GM23338 (cell line): ENCODE data around the gene RPL3. TPM values are rescaled to one million over a fixed set of nuclear protein-coding genes. Genes with fewer than 3 reads are reported as not detected.
A peak's percentile ranks its signal among the peaks of the same experiment; 100 is the strongest.

Experiments
- ATAC-seq: fragments of 200-7000 bp; cut with Tn5 transposase; 3 replicates; pipeline ENCODE4 v1.9.1; 2020
- DNase-seq: peaks from one replicate; pipeline ENCODE4 v3.0.0-alpha.2; 2015; ENCODE audit warnings: low spot score
- H2AFZ ChIP-seq: fragments of 200-600 bp; sonication (generic); 2 replicates; pipeline ENCODE4 v1.8.0; 2016; ENCODE audit warnings: antibody characterized with exemption, mild to moderate bottlenecking, moderate library complexity
- H3F3A ChIP-seq: fragments of 200-600 bp; sonication (generic); replicated peaks from 2 replicates; pipeline ENCODE4 v1.8.0; 2017; ENCODE audit warnings: antibody characterized with exemption, mixed run types, low read depth
- H3K27ac ChIP-seq: fragments of 200-600 bp; sonication (generic); 2 replicates; pipeline ENCODE4 v1.6.1; 2016; ENCODE audit warnings: low read depth
- H3K27me3 ChIP-seq: fragments of 200-600 bp; sonication (generic); 2 replicates; pipeline ENCODE4 v1.8.0; 2016; ENCODE audit warnings: mild to moderate bottlenecking, mixed run types, moderate library complexity; ENCODE audit not compliant: insufficient read depth
- H3K36me3 ChIP-seq: fragments of 200-600 bp; sonication (generic); 2 replicates; pipeline ENCODE4 v1.8.0; 2016; ENCODE audit warnings: mild to moderate bottlenecking; ENCODE audit not compliant: insufficient read depth
- H3K4me1 ChIP-seq: fragments of 200-600 bp; sonication (generic); 2 replicates; pipeline ENCODE4 v1.8.0; 2016; ENCODE audit warnings: mild to moderate bottlenecking, moderate library complexity; ENCODE audit not compliant: insufficient read depth
- H3K4me2 ChIP-seq: fragments of 200-600 bp; sonication (generic); 2 replicates; pipeline ENCODE4 v1.7.1; 2017; ENCODE audit warnings: mixed run types
- H3K4me3 ChIP-seq: fragments of 200-600 bp; sonication (generic); 2 replicates; pipeline ENCODE4 v1.6.1; 2016; ENCODE audit warnings: mixed run types
- H3K79me2 ChIP-seq: fragments of 200-600 bp; sonication (generic); replicated peaks from 2 replicates; pipeline ENCODE4 v1.8.0; 2017; ENCODE audit warnings: mild to moderate bottlenecking; ENCODE audit not compliant: insufficient read depth
- H3K9me2 ChIP-seq: fragments of 200-600 bp; sonication (generic); 2 replicates; pipeline ENCODE4 v1.8.0; 2017; ENCODE audit not compliant: insufficient read depth
- H4K20me1 ChIP-seq: fragments of 200-600 bp; sonication (generic); replicated peaks from 2 replicates; pipeline ENCODE4 v1.8.0; 2017; ENCODE audit warnings: mild to moderate bottlenecking; ENCODE audit not compliant: insufficient read depth
- H3K27ac Mint-ChIP-seq: 2 replicates; pipeline ENCODE4 v1.8.0; 2020; ENCODE audit warnings: inconsistent platforms, mild to moderate bottlenecking, moderate library complexity, mixed read lengths
- H3K27me3 Mint-ChIP-seq: 3 replicates; pipeline ENCODE4 v1.8.0; 2022; ENCODE audit warnings: low read depth, mild to moderate bottlenecking, moderate library complexity, mixed read lengths, inconsistent platforms; ENCODE audit not compliant: insufficient read depth, poor library complexity
- H3K36me3 Mint-ChIP-seq: 3 replicates; pipeline ENCODE4 v1.8.0; 2021; ENCODE audit warnings: low read depth, mild to moderate bottlenecking, inconsistent platforms, moderate library complexity, mixed read lengths
- H3K4me1 Mint-ChIP-seq: 3 replicates; pipeline ENCODE4 v1.8.0; 2020; ENCODE audit warnings: mild to moderate bottlenecking, inconsistent platforms, mixed read lengths
- H3K4me3 Mint-ChIP-seq: 3 replicates; pipeline ENCODE4 v1.8.0; 2021; ENCODE audit warnings: moderate library complexity, mild to moderate bottlenecking, inconsistent platforms, mixed read lengths
- H3K9me3 Mint-ChIP-seq: 3 replicates; pipeline ENCODE4 v1.8.0; 2020; ENCODE audit warnings: moderate library complexity, mild to moderate bottlenecking, inconsistent platforms, mixed read lengths
- CREB1 ChIP-seq: fragments of 250-450 bp; sonication (Bioruptor Pico); IDR thresholded peaks from 2 replicates; pipeline ENCODE4 v1.5.0; 2020; ENCODE audit warnings: low read depth, mild to moderate bottlenecking, moderate library complexity
- CTCF ChIP-seq, 2 experiments: fragments of 200-600 bp in 1 of 2; sonication (generic) in 1 of 2; conservative IDR thresholded peaks; 2 replicates each; pipeline versions ENCODE4 v1.5.1 to v1.6.1; 2016 to 2017; ENCODE audit warnings: antibody characterized with exemption in 2 of 2, low read depth in 2 of 2, mild to moderate bottlenecking in 2 of 2, moderate library complexity in 1 of 2
- ETS1 ChIP-seq: IDR thresholded peaks from 2 replicates; pipeline ENCODE4 v1.6.1; 2016; ENCODE audit warnings: antibody characterized with exemption
- EZH2 ChIP-seq: fragments of 200-600 bp; sonication (generic); IDR thresholded peaks from one replicate; pipeline ENCODE4 v1.8.0; 2017; ENCODE audit warnings: antibody characterized with exemption, mild to moderate bottlenecking, low read depth; ENCODE audit not compliant: unreplicated experiment
- EZH2phosphoT487 ChIP-seq: fragments of 200-600 bp; sonication (generic); IDR thresholded peaks from one replicate; pipeline ENCODE4 v1.8.1; 2018; ENCODE audit warnings: antibody characterized with exemption; ENCODE audit not compliant: unreplicated experiment
- JUNB ChIP-seq: IDR thresholded peaks from one replicate; pipeline ENCODE4 v1.6.1; 2016; ENCODE audit warnings: antibody characterized with exemption; ENCODE audit not compliant: unreplicated experiment
- NANOG ChIP-seq: IDR thresholded peaks from 2 replicates; pipeline ENCODE4 v1.6.1; 2016; ENCODE audit warnings: antibody characterized with exemption, borderline replicate concordance
- POLR2AphosphoS5 ChIP-seq: IDR thresholded peaks from 2 replicates; pipeline ENCODE4 v1.6.1; 2016; ENCODE audit warnings: antibody characterized with exemption, low read depth
- REST ChIP-seq: IDR thresholded peaks from one replicate; pipeline ENCODE4 v1.6.1; 2018; ENCODE audit warnings: antibody characterized with exemption; ENCODE audit not compliant: unreplicated experiment
- STAT1 ChIP-seq: IDR thresholded peaks from one replicate; pipeline ENCODE4 v1.6.1; 2016; ENCODE audit warnings: antibody characterized with exemption; ENCODE audit not compliant: unreplicated experiment
- ZNF114 ChIP-seq: fragments of 250-450 bp; sonication (Bioruptor Pico); IDR thresholded peaks from 2 replicates; pipeline ENCODE4 v1.5.0; 2020; ENCODE audit warnings: mild to moderate bottlenecking, moderate library complexity
- ZNF331 ChIP-seq: fragments of 250-450 bp; sonication (Bioruptor Pico); IDR thresholded peaks from 2 replicates; pipeline ENCODE4 v1.5.0; 2020; ENCODE audit warnings: low read depth, mild to moderate bottlenecking, moderate library complexity
- ZNF462 ChIP-seq: fragments of 250-450 bp; sonication (Bioruptor Pico); IDR thresholded peaks from 2 replicates; pipeline ENCODE4 v1.5.0; 2020; ENCODE audit warnings: mild to moderate bottlenecking, moderate library complexity
- polyA plus RNA-seq: library from polyadenylated mRNA; unstranded; fragments of >200 nt; fragmentation: Nextera tagmentation; extraction: Ambion mirVana; gene quantifications from 2 replicates; pipeline ENCODE4 v1.2.1, GENCODE V29; 2016
- total RNA-seq: library from RNA; depleted of rRNA; stranded (reverse); fragments of >200 nt; shearing (Covaris generic); gene quantifications from 2 replicates; pipeline ENCODE4 v1.2.3, GENCODE V29; 2014

RPL3 gene
- total and polyA plus RNA-seq, 2 experiments from 2014 or later: 1,983 to 3,244 TPM

- ATAC-seq (no peak), DNase-seq (no peak)
- Histone ChIP-seq H3K79me2 (no peaks in the 10 kb centered on the region), H3K4me1 (no peaks in the 10 kb centered on the region), H3F3A (no peaks in the 10 kb centered on the region), H3K27ac (no peak overlapping the region), H3K4me2 (no peak overlapping the region), H4K20me1 (no peaks in the 10 kb centered on the region), H3K4me3 (no peak overlapping the region), H3K27me3 (no peaks in the 10 kb centered on the region), H3K9me2 (no peaks in the 10 kb centered on the region), H2AFZ (peak overlapping the region; percentile 43; the same call in 1 of the 2 replicates), H3K36me3 (no peaks in the 10 kb centered on the region)
- no peak overlapping the region for H3K27ac Mint-ChIP-seq
- H3K27me3 Mint-ChIP-seq: peaks cover 7% of the 10 kb centered on the region
- no peak overlapping the region for H3K4me3 Mint-ChIP-seq
- H3K36me3 Mint-ChIP-seq: no peaks in the 10 kb centered on the region
- TF ChIP-seq EZH2phosphoT487 (no peak), STAT1 (no peak), NANOG (no peak), POLR2AphosphoS5 (no peak), CTCF (conservative IDR thresholded peaks at IDR 0.05; ENCODE audit: low read depth in 2 of 2) (no peak), EZH2 (no peak), ZNF114 (CRISPR knock-in tag) (no peak), ZNF462 (CRISPR knock-in tag) (no peak), CREB1 (CRISPR knock-in tag) (no peak), ETS1 (no peak), REST (no peak), ZNF331 (CRISPR knock-in tag) (no peak), JUNB (no peak)
- peaks cover 5% of the 10 kb centered on the region; the same call in 1 of the 3 replicates for H3K4me1 Mint-ChIP-seq
- no peaks in the 10 kb centered on the region; the same call in 2 of the 3 replicates for H3K9me3 Mint-ChIP-seq
Measured at GRCh38 chr22:39267974-39268373, 51.4 kb downstream of the RPL3 start.
